Measurements from ENCODE around the gene PGBD1. TPM values are rescaled to one million over a fixed set of nuclear protein-coding genes. Genes with fewer than 3 reads are reported as not detected.

PGBD1 gene
- total and polyA plus RNA-seq, 10 of the 15 experiments (the other 5 are each of a cell fraction or from before 2014, with no cell fraction given) = 1.9 to 4.9 (median 3.8) TPM

- TF ChIP-seq E4F1 (IDR thresholded peaks at IDR 0.05; ENCODE audit: borderline replicate concordance, partially characterized antibody) (no peak), ATF2 (IDR thresholded peaks at IDR 0.05; ENCODE audit: low read length) (no peak), ZNF687 (IDR thresholded peaks at IDR 0.05) (no peak), NFXL1 (IDR thresholded peaks at IDR 0.05; ENCODE audit: borderline replicate concordance) (no peak), E2F8 (IDR thresholded peaks at IDR 0.05; ENCODE audit: low read depth, partially characterized antibody) (no peak), ASH2L (IDR thresholded peaks at IDR 0.05; ENCODE audit: borderline replicate concordance, low read depth) (no peak)
- H4K20me1 ChIP-seq (ENCODE audit: control insufficient read depth, insufficient read depth) = no peaks in the 10 kb centered on the region
- no peaks in the 10 kb centered on the region; the same call in 2 of the 3 replicates for H3K9me3 ChIP-seq (replicated peaks; ENCODE audit: control insufficient read depth, insufficient read depth, low read length)
- H2AFZ ChIP-seq (ENCODE audit: control insufficient read depth, low read depth, low read length) = no peak overlapping the region
- ChIA-PET SMC1A (ENCODE audit: uncharacterized antibody, unreplicated experiment) (interaction anchor here (0.6 to 2.4 kb wide), 8 partner anchors 9 to 238 kb away, joined by 3 to 7 read pairs (median 4); partner anchors contain the start of genes ZSCAN26 and ZSCAN31), POLR2A (interaction anchor here (0.6 to 1.0 kb wide), 2 partner anchors 12 to 128 kb away, joined by 3 read pairs; no protein-coding TSS in a partner anchor), CTCF (interaction anchor here (0.9 to 2.0 kb wide), 3 partner anchors 9 to 222 kb away, joined by 3 to 7 read pairs (median 3); no protein-coding TSS in a partner anchor), RAD21 (ENCODE audit: unreplicated experiment) (interaction anchor here (1.3 kb wide), 1 partner anchor 8 kb away, joined by 3 read pairs; no protein-coding TSS in a partner anchor)
- no peak for DNase-seq (ENCODE audit: low read depth, low spot score)
- H3K79me2 ChIP-seq (ENCODE audit: control insufficient read depth, insufficient read depth, low read length) = peaks cover 15% of the 10 kb centered on the region
- no peak for FAIRE-seq
- H3K4me2 ChIP-seq (ENCODE audit: control insufficient read depth, insufficient read depth) = no peak overlapping the region
- 25% methylated on average over 2 of the region's 2 CpGs for WGBS (ENCODE audit: insufficient coverage, insufficient replicate concordance, low lambda C conversion rate, missing lambda C conversion rate)
- no peaks in the 10 kb centered on the region for H3K27me3 ChIP-seq (replicated peaks in 1 of 2; ENCODE audit: control insufficient read depth in 2 of 2, insufficient read depth in 2 of 2, low read length in 1 of 2)
- no peak for ATAC-seq
- H3K4me1 ChIP-seq (ENCODE audit: control insufficient read depth, insufficient read depth, low read length) = no peaks in the 10 kb centered on the region
- H3K4me3 ChIP-seq = no peak overlapping the region
- H3K9ac ChIP-seq (ENCODE audit: control insufficient read depth, insufficient read depth, low read length) = no peak overlapping the region
- in situ Hi-C loops (cut with MboI) (loop anchor here (25.0 kb wide), 1 partner anchor 1685 kb away; the partner anchor contains the start of gene ZNF322), intact Hi-C loops (cut with micrococcal nuclease; ENCODE audit: unreplicated experiment) (loop anchor here (5.0 kb wide), 1 partner anchor 65 kb away; the partner anchor contains the start of gene PGBD1)
- H3K27ac ChIP-seq (ENCODE audit: control insufficient read depth, insufficient read depth) = no peak overlapping the region
- H3K36me3 ChIP-seq (ENCODE audit: control insufficient read depth in 2 of 2, insufficient read depth in 2 of 2, low read length in 1 of 2) = no peaks in the 10 kb centered on the region
- BruUV-seq (replicated peaks) = no TSS peak
Measured at GRCh38 chr6:28347119-28347518, 65.7 kb downstream of the PGBD1 start.
